ENCODE results near the gene ZBED5.

Gene ZBED5

DNA sequence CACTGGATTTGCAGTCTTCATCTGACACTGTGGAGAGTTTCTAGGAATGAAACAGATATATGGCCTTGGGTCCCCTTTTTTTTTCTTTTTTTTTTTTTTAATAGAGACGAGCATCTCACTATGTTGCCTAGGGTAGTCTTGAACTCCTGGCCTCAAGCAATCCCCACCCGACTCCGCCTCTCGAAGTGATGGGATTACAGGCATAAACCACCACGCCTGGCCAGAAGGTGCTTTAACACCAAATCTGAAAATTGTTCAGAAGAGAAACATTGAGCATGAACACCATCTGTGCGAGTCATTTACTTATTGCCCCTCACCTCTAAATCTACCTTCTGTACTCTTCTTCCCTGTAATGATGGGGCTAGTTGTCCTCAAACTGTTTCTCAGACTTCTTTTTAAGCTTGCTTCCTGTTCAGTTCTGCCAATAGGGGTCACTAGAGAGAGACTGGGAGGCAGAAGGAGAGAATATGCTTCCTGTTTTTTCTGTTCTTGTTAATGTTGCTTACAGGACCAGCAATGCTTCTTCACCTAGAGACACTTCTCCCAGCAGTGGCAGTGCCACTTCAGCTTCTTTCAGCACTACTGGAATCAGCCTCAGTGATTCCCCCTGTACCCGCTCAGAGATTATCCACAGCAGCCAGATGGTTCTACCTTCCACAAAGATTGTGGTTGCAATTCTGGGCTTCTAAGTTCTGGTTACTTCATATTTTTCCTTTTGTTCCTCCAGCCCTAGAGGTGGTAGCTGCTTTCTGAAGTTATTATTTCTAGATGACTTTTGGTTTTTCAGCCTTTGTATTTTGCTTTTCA lies 20.8 kb upstream of the ZBED5 start:
- Histone ChIP-seq H3K4me1 (ENCODE audit: control insufficient read depth, insufficient read depth, low read length, unreplicated experiment) (peaks cover 10% of the 10 kb centered on the region), H3K36me3 (ENCODE audit: insufficient read depth, low read length) (no peaks in the 10 kb centered on the region), H2AFZ (ENCODE audit: low read length, unreplicated experiment) (no peak overlapping the region), H3K79me2 (ENCODE audit: control insufficient read depth, insufficient read depth, low read length, unreplicated experiment) (peaks cover 4% of the 10 kb centered on the region), H3K27me3 (ENCODE audit: insufficient read depth, low read length) (no peaks in the 10 kb centered on the region), H3K27ac (ENCODE audit: low read depth, low read length) (no peak overlapping the region), H3K4me3 (ENCODE audit: low read depth, low read length) (no peak overlapping the region)

DNA sequence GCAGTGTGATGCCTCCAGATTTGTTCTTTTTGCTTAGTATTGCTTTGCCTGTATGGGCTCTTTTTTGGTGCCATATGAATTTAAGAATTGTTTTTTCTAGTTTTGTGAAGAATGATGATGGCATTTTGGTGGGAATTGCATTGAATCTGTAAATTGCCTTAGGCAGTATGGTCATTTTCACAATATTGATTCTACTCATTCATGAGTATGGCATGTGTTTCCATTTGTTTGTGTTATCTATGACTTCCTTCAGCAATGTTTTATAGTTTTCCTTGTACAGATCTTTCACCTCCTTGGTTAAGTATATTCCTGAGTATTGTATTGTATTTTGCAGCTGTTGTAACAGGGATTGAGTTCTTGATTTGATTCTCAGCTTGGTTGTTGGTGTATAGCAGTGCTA lies 18.3 kb upstream of the ZBED5 start:
- Histone ChIP-seq H3K79me2 (ENCODE audit: control insufficient read depth, insufficient read depth, low read length, unreplicated experiment) (peaks cover 4% of the 10 kb centered on the region), H3K4me3 (ENCODE audit: low read depth, low read length) (no peak overlapping the region), H2AFZ (ENCODE audit: low read length, unreplicated experiment) (no peak overlapping the region), H3K4me1 (ENCODE audit: control insufficient read depth, insufficient read depth, low read length, unreplicated experiment) (peaks cover 10% of the 10 kb centered on the region), H3K27ac (ENCODE audit: low read depth, low read length) (no peak overlapping the region), H3K27me3 (ENCODE audit: insufficient read depth, low read length) (no peaks in the 10 kb centered on the region), H3K36me3 (ENCODE audit: insufficient read depth, low read length) (0 out of 2 replicates have a peak, but pooled peaks cover 5% of the 10 kb centered on the region)

DNA sequence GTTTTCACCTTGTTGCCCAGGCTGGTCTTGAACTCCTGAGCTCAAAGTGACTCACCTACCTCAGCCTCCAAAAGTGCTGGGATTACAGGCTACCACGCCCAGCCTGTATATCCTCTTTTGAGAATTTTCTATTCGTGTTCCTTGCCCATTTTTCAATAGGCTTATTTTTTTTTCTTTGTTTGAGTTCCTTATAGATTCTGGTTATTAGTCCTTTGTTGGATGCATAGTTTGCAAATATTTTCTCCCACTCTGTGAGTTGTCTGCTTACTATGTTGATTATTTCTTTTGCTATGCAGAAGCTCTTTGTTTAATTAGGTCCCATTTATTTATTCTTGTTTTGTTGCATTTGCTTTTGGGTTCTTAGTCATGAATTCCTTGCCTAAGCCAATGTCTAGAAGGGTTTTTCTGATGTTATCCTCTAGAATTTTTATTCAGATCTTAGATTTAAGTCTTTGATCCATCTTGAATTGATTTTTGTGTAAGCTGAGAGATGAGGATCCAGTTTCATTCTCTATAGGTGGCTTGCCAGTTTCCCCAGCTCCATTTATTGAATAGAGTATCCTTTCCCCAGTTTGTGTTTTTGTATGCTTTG lies 17.7 kb upstream of the ZBED5 start:
- Histone ChIP-seq H2AFZ (ENCODE audit: low read length, unreplicated experiment) (no peak overlapping the region), H3K79me2 (ENCODE audit: control insufficient read depth, insufficient read depth, low read length, unreplicated experiment) (peaks cover 4% of the 10 kb centered on the region), H3K36me3 (ENCODE audit: insufficient read depth, low read length) (0 out of 2 replicates have a peak, but pooled peaks cover 5% of the 10 kb centered on the region), H3K27me3 (ENCODE audit: insufficient read depth, low read length) (no peaks in the 10 kb centered on the region), H3K27ac (ENCODE audit: low read depth, low read length) (no peak overlapping the region), H3K4me3 (ENCODE audit: low read depth, low read length) (no peak overlapping the region), H3K4me1 (ENCODE audit: control insufficient read depth, insufficient read depth, low read length, unreplicated experiment) (peaks cover 10% of the 10 kb centered on the region)

DNA sequence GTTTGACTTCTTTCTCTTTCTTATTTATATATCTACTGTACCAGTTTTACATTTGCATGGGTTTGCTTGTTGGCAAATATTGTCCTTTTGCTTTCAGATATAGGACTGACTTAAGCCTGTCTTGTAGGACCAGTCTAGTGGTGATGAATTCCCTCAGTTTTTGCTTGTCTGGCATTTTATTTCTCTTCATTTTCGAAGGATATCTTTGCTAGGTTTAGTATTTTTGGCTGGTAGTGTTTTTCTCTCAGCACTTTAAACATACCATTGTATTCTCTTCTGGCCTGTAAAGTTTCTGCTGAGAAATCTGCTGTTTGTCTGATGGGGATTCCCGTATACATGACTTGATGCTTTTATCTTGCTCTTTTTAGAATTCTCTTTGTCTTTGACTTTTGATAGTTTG lies 14.2 kb upstream of the ZBED5 start:
- Histone ChIP-seq H2AFZ (ENCODE audit: low read length, unreplicated experiment) (no peak overlapping the region), H3K4me3 (ENCODE audit: low read depth, low read length) (no peak overlapping the region), H3K4me1 (ENCODE audit: control insufficient read depth, insufficient read depth, low read length, unreplicated experiment) (peaks cover 10% of the 10 kb centered on the region), H3K27me3 (ENCODE audit: insufficient read depth, low read length) (no peaks in the 10 kb centered on the region), H3K27ac (ENCODE audit: low read depth, low read length) (no peak overlapping the region), H3K36me3 (ENCODE audit: insufficient read depth, low read length) (0 out of 2 replicates have a peak, but pooled peaks cover 11% of the 10 kb centered on the region), H3K79me2 (ENCODE audit: control insufficient read depth, insufficient read depth, low read length, unreplicated experiment) (peaks cover 4% of the 10 kb centered on the region)

DNA sequence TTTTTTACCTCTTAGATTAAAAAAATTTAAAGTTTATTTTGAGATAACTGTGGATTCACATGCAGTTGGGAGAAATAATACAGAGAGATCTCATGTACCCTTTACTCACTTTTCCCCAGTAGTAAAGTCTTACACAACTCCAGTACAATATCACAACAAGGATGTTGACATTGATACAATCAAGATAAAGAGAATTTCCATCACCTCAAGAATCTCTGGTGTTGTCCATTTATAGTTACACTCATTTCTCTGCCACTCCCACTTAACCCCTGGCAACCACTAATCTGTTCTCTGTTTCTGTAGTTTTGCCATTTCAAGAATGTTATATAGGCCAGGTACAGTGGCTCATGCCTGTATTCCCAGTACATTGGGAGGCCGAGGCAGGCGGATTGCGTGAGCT lies 10.5 kb upstream of the ZBED5 start:
- no peak overlapping the region for H3K4me3 ChIP-seq (ENCODE audit: low read depth, low read length)
- no peaks in the 10 kb centered on the region for H3K79me2 ChIP-seq (ENCODE audit: control insufficient read depth, insufficient read depth, low read length, unreplicated experiment)
- H3K4me1 ChIP-seq (ENCODE audit: control insufficient read depth, insufficient read depth, low read length, unreplicated experiment), result peaks cover 15% of the 10 kb centered on the region
- no peak overlapping the region for H3K27ac ChIP-seq (ENCODE audit: low read depth, low read length)
- no peak overlapping the region for H2AFZ ChIP-seq (ENCODE audit: low read length, unreplicated experiment)
- peaks cover 15% of the 10 kb centered on the region; the same call in 1 of the 2 replicates for H3K36me3 ChIP-seq (ENCODE audit: insufficient read depth, low read length)
- no peaks in the 10 kb centered on the region for H3K27me3 ChIP-seq (ENCODE audit: insufficient read depth, low read length)

DNA sequence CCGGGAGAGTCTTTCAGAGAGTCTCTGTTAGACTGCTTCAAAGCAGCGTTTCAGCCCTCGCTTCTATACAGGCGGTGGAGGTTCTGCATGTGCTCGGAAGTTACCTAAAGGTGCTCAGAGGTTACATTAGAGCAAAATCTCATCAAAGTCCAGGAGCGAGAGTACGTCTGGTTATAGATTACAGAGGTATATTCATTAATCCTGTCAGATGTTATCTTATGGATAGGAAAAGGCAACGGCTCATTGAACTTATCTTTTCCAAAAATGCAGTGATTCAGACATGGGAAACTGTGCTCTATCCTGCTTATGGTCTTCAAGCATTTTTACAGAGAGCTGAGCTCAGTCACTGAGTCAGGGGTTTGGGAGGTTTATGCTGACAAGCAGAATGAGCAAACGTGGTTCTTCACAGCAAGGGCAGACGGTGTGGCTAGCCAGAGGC lies 9.1 kb upstream of the ZBED5 start:
- H3K4me1 ChIP-seq (ENCODE audit: control insufficient read depth, insufficient read depth, low read length, unreplicated experiment), result peaks cover 15% of the 10 kb centered on the region
- no peak overlapping the region for H2AFZ ChIP-seq (ENCODE audit: low read length, unreplicated experiment)
- no peak overlapping the region for H3K27ac ChIP-seq (ENCODE audit: low read depth, low read length)

DNA sequence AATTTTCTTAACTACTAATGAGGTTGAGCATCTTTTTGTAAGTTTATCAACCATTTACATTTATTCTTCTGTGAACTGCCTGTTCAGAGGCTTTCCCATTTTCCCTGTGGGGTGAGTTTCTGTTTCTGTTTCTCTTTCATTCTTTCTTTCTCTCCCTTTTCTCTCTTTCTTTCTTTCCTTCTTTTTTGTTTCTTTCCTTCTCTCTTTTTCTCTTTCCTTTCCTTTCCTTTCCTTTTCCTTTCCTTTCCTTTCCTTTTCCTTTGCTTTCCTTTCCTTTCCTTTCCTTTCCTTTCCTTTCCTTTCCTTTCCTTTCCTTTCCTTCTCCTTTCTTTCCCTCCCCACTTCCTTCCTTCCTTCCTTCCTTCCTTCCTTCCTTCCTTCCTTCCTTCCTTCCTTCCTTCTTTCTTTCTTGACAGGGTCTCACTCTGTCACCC lies 8.0 kb upstream of the ZBED5 start:
- H3K79me2 ChIP-seq (ENCODE audit: control insufficient read depth, insufficient read depth, low read length, unreplicated experiment), result no peaks in the 10 kb centered on the region
- H3K27ac ChIP-seq (ENCODE audit: low read depth, low read length), result no peak overlapping the region
- peaks cover 10% of the 10 kb centered on the region; the same call in 1 of the 2 replicates for H3K36me3 ChIP-seq (ENCODE audit: insufficient read depth, low read length)
- no peaks in the 10 kb centered on the region for H3K27me3 ChIP-seq (ENCODE audit: insufficient read depth, low read length)
- H3K4me3 ChIP-seq (ENCODE audit: low read depth, low read length), result no peak overlapping the region
- peaks cover 16% of the 10 kb centered on the region for H3K4me1 ChIP-seq (ENCODE audit: control insufficient read depth, insufficient read depth, low read length, unreplicated experiment)
- peak overlapping the region; percentile 69 for H2AFZ ChIP-seq (ENCODE audit: low read length, unreplicated experiment)

More for the DNA sequence above, 9.1 kb upstream of the ZBED5 start:
- peaks cover 10% of the 10 kb centered on the region; the same call in 1 of the 2 replicates for H3K36me3 ChIP-seq (ENCODE audit: insufficient read depth, low read length)
- H3K79me2 ChIP-seq (ENCODE audit: control insufficient read depth, insufficient read depth, low read length, unreplicated experiment), result no peaks in the 10 kb centered on the region
- no peaks in the 10 kb centered on the region for H3K27me3 ChIP-seq (ENCODE audit: insufficient read depth, low read length)
- H3K4me3 ChIP-seq (ENCODE audit: low read depth, low read length), result no peak overlapping the region

DNA sequence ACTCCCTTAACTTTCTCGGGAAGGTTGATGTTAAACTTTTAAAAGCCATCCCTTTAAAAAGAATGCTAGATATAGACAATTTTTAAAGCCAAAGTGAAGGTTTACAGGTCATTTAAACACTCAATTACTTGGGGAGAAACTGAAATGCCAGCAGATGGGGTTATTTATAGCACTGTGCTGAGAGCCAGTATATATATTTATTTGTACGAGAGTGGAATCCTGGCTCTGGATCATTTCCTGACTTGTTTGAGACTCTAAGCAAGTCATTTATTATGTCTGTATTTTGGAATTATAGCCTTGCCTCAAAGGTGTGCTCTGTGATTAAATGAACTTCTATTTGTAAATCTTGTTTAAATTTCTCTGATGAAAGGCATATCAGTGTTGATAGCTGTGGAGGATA lies 6.8 kb upstream of the ZBED5 start:
- no peak overlapping the region for H3K4me3 ChIP-seq (ENCODE audit: low read depth, low read length)
- H2AFZ ChIP-seq (ENCODE audit: low read length, unreplicated experiment), result peak overlapping the region; percentile 21
- H3K27ac ChIP-seq (ENCODE audit: low read depth, low read length), result no peak overlapping the region
- H3K79me2 ChIP-seq (ENCODE audit: control insufficient read depth, insufficient read depth, low read length, unreplicated experiment), result peaks cover 11% of the 10 kb centered on the region
- peaks cover 10% of the 10 kb centered on the region; the same call in 1 of the 2 replicates for H3K36me3 ChIP-seq (ENCODE audit: insufficient read depth, low read length)
- peaks cover 26% of the 10 kb centered on the region for H3K4me1 ChIP-seq (ENCODE audit: control insufficient read depth, insufficient read depth, low read length, unreplicated experiment)
- no peaks in the 10 kb centered on the region for H3K27me3 ChIP-seq (ENCODE audit: insufficient read depth, low read length)

DNA sequence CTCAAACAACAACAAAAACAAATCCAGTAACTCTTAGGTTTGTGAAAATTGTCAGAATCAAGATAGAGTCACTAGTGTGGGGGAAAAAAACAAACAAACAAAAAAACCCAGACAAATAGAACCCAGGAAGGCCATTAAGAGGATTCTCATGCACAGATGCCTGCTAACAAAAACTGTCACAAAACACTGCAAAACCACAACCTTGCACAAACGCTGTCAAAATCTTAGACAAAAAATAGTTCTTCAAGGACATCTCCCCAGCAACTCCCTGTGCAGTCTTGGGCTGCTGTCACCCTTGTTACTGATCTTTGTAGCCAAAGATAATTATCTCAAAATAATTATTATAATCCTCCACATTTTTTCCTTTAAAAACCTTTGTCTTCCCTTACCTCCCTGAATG lies 4.6 kb upstream of the ZBED5 start:
- Histone ChIP-seq H3K27ac (ENCODE audit: low read depth, low read length) (no peak overlapping the region), H2AFZ (ENCODE audit: low read length, unreplicated experiment) (no peak overlapping the region)

DNA sequence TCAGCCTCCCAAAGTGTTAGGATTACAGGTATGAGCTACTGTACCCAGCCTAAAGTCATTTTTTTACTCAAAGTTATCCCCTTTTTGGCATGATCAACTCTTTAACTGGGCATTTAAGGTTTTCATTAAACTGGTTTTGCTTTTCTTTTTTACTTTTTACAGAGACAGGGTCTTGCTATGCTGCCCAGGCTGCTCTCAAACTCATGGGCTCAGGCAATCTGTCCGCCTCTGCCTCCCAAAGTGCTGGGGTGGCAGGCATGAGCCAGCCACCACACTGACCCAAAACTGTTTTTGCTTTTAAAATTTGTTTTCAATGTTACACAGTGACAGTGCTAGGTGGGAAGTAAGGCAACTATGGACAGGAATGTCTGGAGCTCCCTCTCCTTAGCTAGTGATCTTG lies 3.9 kb upstream of the ZBED5 start:
- peaks cover 26% of the 10 kb centered on the region for H3K4me1 ChIP-seq (ENCODE audit: control insufficient read depth, insufficient read depth, low read length, unreplicated experiment)
- peaks cover 5% of the 10 kb centered on the region; the same call in 1 of the 2 replicates for H3K36me3 ChIP-seq (ENCODE audit: insufficient read depth, low read length)
- peaks cover 27% of the 10 kb centered on the region for H3K79me2 ChIP-seq (ENCODE audit: control insufficient read depth, insufficient read depth, low read length, unreplicated experiment)
- H2AFZ ChIP-seq (ENCODE audit: low read length, unreplicated experiment), result no peak overlapping the region
- H3K27me3 ChIP-seq (ENCODE audit: insufficient read depth, low read length), result no peaks in the 10 kb centered on the region
- no peak overlapping the region for H3K4me3 ChIP-seq (ENCODE audit: low read depth, low read length)
- H3K27ac ChIP-seq (ENCODE audit: low read depth, low read length), result no peak overlapping the region

More for the DNA sequence above, 4.6 kb upstream of the ZBED5 start:
- Histone ChIP-seq H3K36me3 (ENCODE audit: insufficient read depth, low read length) (peaks cover 5% of the 10 kb centered on the region; the same call in 1 of the 2 replicates), H3K4me1 (ENCODE audit: control insufficient read depth, insufficient read depth, low read length, unreplicated experiment) (peaks cover 26% of the 10 kb centered on the region), H3K4me3 (ENCODE audit: low read depth, low read length) (no peak overlapping the region), H3K79me2 (ENCODE audit: control insufficient read depth, insufficient read depth, low read length, unreplicated experiment) (peaks cover 21% of the 10 kb centered on the region), H3K27me3 (ENCODE audit: insufficient read depth, low read length) (no peaks in the 10 kb centered on the region)
